ENCODE measurements around the gene MAP6D1. TPM values are rescaled to one million over a fixed set of nuclear protein-coding genes. Genes with fewer than 3 reads are reported as not detected.

MAP6D1 gene
- total RNA-seq, 1 donor from 2014 or later, result 3.2 TPM

- H3K36me3 Mint-ChIP-seq, result peaks cover 22% of the 10 kb centered on the region
- DNase-seq (ENCODE audit: extremely low spot score, unreplicated experiment), result no peak
- TF ChIP-seq, protein P1, sequence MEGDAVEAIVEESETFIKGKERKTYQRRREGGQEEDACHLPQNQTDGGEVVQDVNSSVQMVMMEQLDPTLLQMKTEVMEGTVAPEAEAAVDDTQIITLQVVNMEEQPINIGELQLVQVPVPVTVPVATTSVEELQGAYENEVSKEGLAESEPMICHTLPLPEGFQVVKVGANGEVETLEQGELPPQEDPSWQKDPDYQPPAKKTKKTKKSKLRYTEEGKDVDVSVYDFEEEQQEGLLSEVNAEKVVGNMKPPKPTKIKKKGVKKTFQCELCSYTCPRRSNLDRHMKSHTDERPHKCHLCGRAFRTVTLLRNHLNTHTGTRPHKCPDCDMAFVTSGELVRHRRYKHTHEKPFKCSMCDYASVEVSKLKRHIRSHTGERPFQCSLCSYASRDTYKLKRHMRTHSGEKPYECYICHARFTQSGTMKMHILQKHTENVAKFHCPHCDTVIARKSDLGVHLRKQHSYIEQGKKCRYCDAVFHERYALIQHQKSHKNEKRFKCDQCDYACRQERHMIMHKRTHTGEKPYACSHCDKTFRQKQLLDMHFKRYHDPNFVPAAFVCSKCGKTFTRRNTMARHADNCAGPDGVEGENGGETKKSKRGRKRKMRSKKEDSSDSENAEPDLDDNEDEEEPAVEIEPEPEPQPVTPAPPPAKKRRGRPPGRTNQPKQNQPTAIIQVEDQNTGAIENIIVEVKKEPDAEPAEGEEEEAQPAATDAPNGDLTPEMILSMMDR (conservative IDR thresholded peaks at IDR 0.05), result no peak
- peaks cover 16% of the 10 kb centered on the region for H3K4me1 Mint-ChIP-seq (ENCODE audit: unreplicated experiment)
- no peak overlapping the region for H3K27ac Mint-ChIP-seq
- peaks cover under 1% of the 10 kb centered on the region for H3K27me3 Mint-ChIP-seq
- H3K4me3 Mint-ChIP-seq, result no peak overlapping the region
- H3K9me3 Mint-ChIP-seq, result no peaks in the 10 kb centered on the region
Observed at GRCh38 chr3:183829466-183829865, 4.1 kb upstream of the MAP6D1 start.

- Mint-ChIP-seq H3K27me3 (peaks cover 9% of the 10 kb centered on the region), H3K4me1 (ENCODE audit: unreplicated experiment) (peaks cover 19% of the 10 kb centered on the region), H3K36me3 (peaks cover 12% of the 10 kb centered on the region), H3K9me3 (no peaks in the 10 kb centered on the region), H3K27ac (no peak overlapping the region), H3K4me3 (no peak overlapping the region)
- TF ChIP-seq, protein P1 (conservative IDR thresholded peaks at IDR 0.05), result no peak
- no peak for DNase-seq (ENCODE audit: extremely low spot score, unreplicated experiment)
Observed at GRCh38 chr3:183828538-183828870, 3.1 kb upstream of the MAP6D1 start.

- Mint-ChIP-seq H3K27me3 (peaks cover 9% of the 10 kb centered on the region), H3K27ac (no peak overlapping the region), H3K4me3 (no peak overlapping the region), H3K4me1 (ENCODE audit: unreplicated experiment) (peaks cover 19% of the 10 kb centered on the region), H3K9me3 (no peaks in the 10 kb centered on the region), H3K36me3 (peaks cover 10% of the 10 kb centered on the region)
- no peak for DNase-seq (ENCODE audit: extremely low spot score, unreplicated experiment)
- TF ChIP-seq, protein P1 (conservative IDR thresholded peaks at IDR 0.05), result no peak
Observed at GRCh38 chr3:183827809-183828537, 2.6 kb upstream of the MAP6D1 start.

DNA sequence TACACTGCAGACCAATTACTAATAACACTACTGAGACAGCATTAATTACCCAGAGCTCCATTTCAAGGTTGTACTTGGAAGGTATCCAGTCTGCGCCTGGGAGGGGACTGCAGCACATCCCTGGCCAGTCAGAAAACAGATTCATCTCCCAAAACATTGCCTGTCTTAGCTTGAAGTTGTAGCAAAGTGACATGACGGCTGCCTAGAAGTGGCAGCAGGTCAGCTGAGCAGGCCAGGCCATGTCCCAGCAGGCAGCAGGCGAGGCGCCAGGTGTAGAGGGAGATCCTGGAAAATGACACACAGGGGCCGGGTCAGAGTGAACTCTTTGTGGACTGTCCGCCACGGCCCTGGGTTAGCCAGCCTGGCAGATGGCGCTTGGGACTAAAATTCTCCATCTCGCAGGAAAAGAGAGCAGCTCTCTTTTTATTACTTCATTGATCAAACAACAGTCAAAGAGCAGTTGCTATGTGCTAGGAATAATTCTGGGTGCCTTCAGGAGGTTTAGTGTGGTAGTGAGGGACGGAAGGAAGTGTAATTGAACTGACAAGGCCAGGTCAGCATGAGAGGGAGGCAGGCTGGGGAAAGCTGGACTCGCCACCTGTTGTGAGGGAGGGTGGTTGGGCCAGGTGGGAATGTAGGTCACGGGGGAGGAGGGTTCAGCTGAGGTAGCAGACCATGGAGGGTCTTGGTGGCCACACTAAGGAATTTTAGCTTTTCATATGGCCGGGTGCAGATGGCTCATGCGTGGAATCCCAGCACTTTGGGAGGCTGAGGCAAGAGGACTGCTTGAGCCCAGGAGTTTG, 1.3 kb upstream of the MAP6D1 start:
- no peak for DNase-seq (ENCODE audit: extremely low spot score, unreplicated experiment)
- H3K27me3 Mint-ChIP-seq, result peaks cover 12% of the 10 kb centered on the region
- peak overlapping the region; percentile 68 for H3K27ac Mint-ChIP-seq
- TF ChIP-seq, protein P1 (conservative IDR thresholded peaks at IDR 0.05), result no peak
- H3K9me3 Mint-ChIP-seq, result no peaks in the 10 kb centered on the region
- H3K4me1 Mint-ChIP-seq (ENCODE audit: unreplicated experiment), result peaks cover 19% of the 10 kb centered on the region
- peak overlapping the region; percentile 81 for H3K4me3 Mint-ChIP-seq
- peaks cover 5% of the 10 kb centered on the region for H3K36me3 Mint-ChIP-seq

DNA sequence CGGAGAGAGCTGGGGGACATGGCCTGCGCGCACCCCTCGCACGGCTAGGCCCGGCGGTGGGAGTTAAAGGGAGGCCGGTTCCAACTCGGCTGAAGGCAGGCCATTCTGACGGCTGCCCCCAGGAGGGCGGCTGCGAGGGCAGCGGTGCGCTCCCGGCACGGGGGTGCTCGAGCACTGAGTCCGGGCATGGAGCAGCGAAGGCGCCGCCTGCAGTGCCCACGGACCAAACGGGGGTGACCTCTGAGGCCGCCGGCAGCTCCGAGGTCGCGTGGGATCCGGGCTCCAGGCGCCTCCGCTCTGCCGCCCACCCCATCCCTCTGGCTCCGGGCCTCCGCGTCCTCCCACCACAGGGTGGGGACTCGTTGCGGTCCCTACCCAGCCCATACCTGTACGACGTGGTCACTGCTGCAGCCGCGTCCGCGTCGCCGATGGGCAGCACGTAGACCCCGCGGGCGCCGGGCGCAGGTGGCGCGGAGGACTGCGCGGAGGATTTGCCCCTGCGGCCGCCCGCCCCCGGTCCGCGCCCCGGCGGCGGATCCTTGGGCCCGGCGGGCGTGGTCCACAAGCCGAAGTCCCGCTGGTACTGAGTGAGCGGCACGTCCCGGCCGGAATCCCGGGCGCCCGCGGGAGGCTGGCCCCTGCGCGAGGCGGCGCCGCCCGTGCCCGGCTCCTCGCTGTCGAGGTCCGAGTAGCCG, 469 bp downstream of the MAP6D1 start:
- no peaks in the 10 kb centered on the region for H3K9me3 Mint-ChIP-seq
- peak overlapping the region; percentile 80 for H3K4me3 Mint-ChIP-seq
- H3K4me1 Mint-ChIP-seq (ENCODE audit: unreplicated experiment), result peaks cover 19% of the 10 kb centered on the region
- H3K36me3 Mint-ChIP-seq, result peaks cover under 1% of the 10 kb centered on the region
- peaks cover 12% of the 10 kb centered on the region for H3K27me3 Mint-ChIP-seq
- no peak overlapping the region for H3K27ac Mint-ChIP-seq
- TF ChIP-seq, protein P1 (conservative IDR thresholded peaks at IDR 0.05), result peak; percentile 27
- peak; percentile 68 for DNase-seq (ENCODE audit: extremely low spot score, unreplicated experiment)

All from type B pancreatic cell (in vitro differentiated cells).